WERI-Rb-1 (cell line): Measurements from ENCODE around the gene GLIPR1L2.
"Not testable (repeated sequence)": the region's sequence is repeated elsewhere in the genome, so short reads cannot be mapped to it uniquely, and the experiment has no call there.

Experiments used
- DNase-seq: peaks from one replicate; pipeline ENCODE4 v3.0.0-alpha.2; 2020
- H3K27ac ChIP-seq: fragments of 250-450 bp; sonication (Bioruptor Pico); 2 replicates; pipeline ENCODE4 v1.5.1; 2020; ENCODE audit warnings: mild to moderate bottlenecking, moderate library complexity
- H3K27me3 ChIP-seq: fragments of 250-450 bp; sonication (Bioruptor Pico); 2 replicates; pipeline ENCODE4 v1.5.1; 2021; ENCODE audit warnings: mild to moderate bottlenecking, low read depth, moderate library complexity; ENCODE audit not compliant: insufficient read depth, severe bottlenecking
- H3K36me3 ChIP-seq: fragments of 250-450 bp; sonication (Bioruptor Pico); 2 replicates; pipeline ENCODE4 v1.5.1; 2020; ENCODE audit warnings: mild to moderate bottlenecking, moderate library complexity
- H3K4me3 ChIP-seq: 2 replicates; pipeline ENCODE4 v1.5.1; 2011; ENCODE audit warnings: low read depth, mild to moderate bottlenecking, control low read depth, low read length
- H3K9me3 ChIP-seq: fragments of 250-450 bp; sonication (Bioruptor Pico); 2 replicates; pipeline ENCODE4 v1.5.1; 2021; ENCODE audit warnings: mild to moderate bottlenecking, moderate library complexity; ENCODE audit not compliant: severe bottlenecking
- CTCF ChIP-seq: IDR thresholded peaks from 2 replicates; pipeline ENCODE4 v1.5.1; 2011; ENCODE audit warnings: low read depth, mild to moderate bottlenecking, control low read depth, inconsistent platforms, low read length

Gene GLIPR1L2

GRCh38 chr12:75437564-75437963, 46.7 kb downstream of the GLIPR1L2 start:
- Histone ChIP-seq H3K36me3 (no peaks in the 10 kb centered on the region), H3K27ac (no peak overlapping the region), H3K4me3 (no peak overlapping the region), H3K27me3 (no peaks in the 10 kb centered on the region), H3K9me3 (peaks cover 10% of the 10 kb centered on the region)
- no peak for DNase-seq
- TF ChIP-seq CTCF = 0 out of 2 replicates have a peak, but pooled peaks have one; percentile 17

GRCh38 chr12:75438059-75438754, 47.3 kb downstream of the GLIPR1L2 start:
- Histone ChIP-seq H3K27me3 (no peaks in the 10 kb centered on the region), H3K9me3 (peaks cover 10% of the 10 kb centered on the region), H3K4me3 (no peak overlapping the region), H3K27ac (no peak overlapping the region), H3K36me3 (no peaks in the 10 kb centered on the region)
- no peak for DNase-seq
- TF ChIP-seq CTCF = no peak

GRCh38 chr12:75439048-75439447, 48.2 kb downstream of the GLIPR1L2 start:
- TF ChIP-seq CTCF = no peak
- Histone ChIP-seq H3K27me3 (no peaks in the 10 kb centered on the region), H3K9me3 (peaks cover 10% of the 10 kb centered on the region), H3K27ac (no peak overlapping the region), H3K4me3 (no peak overlapping the region), H3K36me3 (no peaks in the 10 kb centered on the region)
- no peak for DNase-seq

GRCh38 chr12:75439930-75440329, 49.0 kb downstream of the GLIPR1L2 start:
- Histone ChIP-seq H3K36me3 (no peaks in the 10 kb centered on the region), H3K4me3 (no peak overlapping the region)
- no peak for TF ChIP-seq CTCF

GRCh38 chr12:75441687-75442449, 51.0 kb downstream of the GLIPR1L2 start:
- H3K27ac ChIP-seq, H3K27me3 ChIP-seq, H3K36me3 ChIP-seq, H3K4me3 ChIP-seq, DNase-seq, H3K9me3 ChIP-seq: not testable (repeated sequence)

More at GRCh38 chr12:75439930-75440329, 49.0 kb downstream of the GLIPR1L2 start:
- no peaks in the 10 kb centered on the region for H3K27me3 ChIP-seq
- no peak for DNase-seq
- H3K9me3 ChIP-seq = peaks cover 10% of the 10 kb centered on the region
- H3K27ac ChIP-seq = no peak overlapping the region

GRCh38 chr12:75442454-75442853, 51.6 kb downstream of the GLIPR1L2 start:
- DNase-seq, H3K9me3 ChIP-seq, H3K36me3 ChIP-seq, H3K27me3 ChIP-seq, H3K27ac ChIP-seq, H3K4me3 ChIP-seq: not testable (repeated sequence)
